Activated naive CD8-positive, alpha-beta T cell treated with anti-CD3 and anti-CD28 coated beads, Interleukin-2, amount 10 ng/mL, durations not matched to agents 7 days and 5 days (primary cell): ENCODE data around the gene SOCS6. TPM values are rescaled to one million over a fixed set of nuclear protein-coding genes. Genes with fewer than 3 reads are reported as not detected.
A peak's percentile ranks its signal among the peaks of the same experiment; 100 is the strongest.
"Not testable (repeated sequence)": the region's sequence is repeated elsewhere in the genome, so short reads cannot be mapped to it uniquely, and the experiment has no call there.

ENCODE experiments used
- ATAC-seq: fragments of 150-1000 bp; cut with Tn5 transposase; one replicate; pipeline ENCODE4 v1.10.0; 2021; ENCODE audit warnings: low read depth, moderate library complexity
- POLR2A ChIA-PET: fragments of 350-600 bp; sonication (Branson Sonifier 250); formaldehyde crosslinking; loops from one replicate; lab custom pipeline; 2021; ENCODE audit warnings: antibody characterized with exemption; lab: Charles Lee
- DNase-seq: peaks from one replicate; pipeline ENCODE4 v3.0.0; 2021
- H3K27ac Mint-ChIP-seq: one replicate; pipeline ENCODE4 v1.8.0; 2022; ENCODE audit warnings: mild to moderate bottlenecking, mixed read lengths
- H3K27me3 Mint-ChIP-seq: one replicate; pipeline ENCODE4 v1.8.0; 2022; ENCODE audit warnings: mild to moderate bottlenecking, moderate library complexity, mixed read lengths
- H3K36me3 Mint-ChIP-seq: one replicate; pipeline ENCODE4 v1.8.0; 2021; ENCODE audit warnings: mild to moderate bottlenecking, mixed read lengths
- H3K4me1 Mint-ChIP-seq: one replicate; pipeline ENCODE4 v1.8.0; 2021; ENCODE audit warnings: mixed read lengths
- H3K4me3 Mint-ChIP-seq: one replicate; pipeline ENCODE4 v1.8.0; 2022; ENCODE audit warnings: mild to moderate bottlenecking, moderate library complexity, mixed read lengths
- H3K9me3 Mint-ChIP-seq: one replicate; pipeline ENCODE4 v1.8.0; 2021; ENCODE audit warnings: mixed read lengths
- total RNA-seq, 2 experiments: library from RNA; stranded (reverse); gene quantifications; one replicate each; pipeline ENCODE4 v1.2.3, GENCODE V29; 2021

Gene SOCS6, protein sequence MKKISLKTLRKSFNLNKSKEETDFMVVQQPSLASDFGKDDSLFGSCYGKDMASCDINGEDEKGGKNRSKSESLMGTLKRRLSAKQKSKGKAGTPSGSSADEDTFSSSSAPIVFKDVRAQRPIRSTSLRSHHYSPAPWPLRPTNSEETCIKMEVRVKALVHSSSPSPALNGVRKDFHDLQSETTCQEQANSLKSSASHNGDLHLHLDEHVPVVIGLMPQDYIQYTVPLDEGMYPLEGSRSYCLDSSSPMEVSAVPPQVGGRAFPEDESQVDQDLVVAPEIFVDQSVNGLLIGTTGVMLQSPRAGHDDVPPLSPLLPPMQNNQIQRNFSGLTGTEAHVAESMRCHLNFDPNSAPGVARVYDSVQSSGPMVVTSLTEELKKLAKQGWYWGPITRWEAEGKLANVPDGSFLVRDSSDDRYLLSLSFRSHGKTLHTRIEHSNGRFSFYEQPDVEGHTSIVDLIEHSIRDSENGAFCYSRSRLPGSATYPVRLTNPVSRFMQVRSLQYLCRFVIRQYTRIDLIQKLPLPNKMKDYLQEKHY
- 1 to 10 TPM; 1.8 to 1.9 TPM for total RNA-seq

DNA sequence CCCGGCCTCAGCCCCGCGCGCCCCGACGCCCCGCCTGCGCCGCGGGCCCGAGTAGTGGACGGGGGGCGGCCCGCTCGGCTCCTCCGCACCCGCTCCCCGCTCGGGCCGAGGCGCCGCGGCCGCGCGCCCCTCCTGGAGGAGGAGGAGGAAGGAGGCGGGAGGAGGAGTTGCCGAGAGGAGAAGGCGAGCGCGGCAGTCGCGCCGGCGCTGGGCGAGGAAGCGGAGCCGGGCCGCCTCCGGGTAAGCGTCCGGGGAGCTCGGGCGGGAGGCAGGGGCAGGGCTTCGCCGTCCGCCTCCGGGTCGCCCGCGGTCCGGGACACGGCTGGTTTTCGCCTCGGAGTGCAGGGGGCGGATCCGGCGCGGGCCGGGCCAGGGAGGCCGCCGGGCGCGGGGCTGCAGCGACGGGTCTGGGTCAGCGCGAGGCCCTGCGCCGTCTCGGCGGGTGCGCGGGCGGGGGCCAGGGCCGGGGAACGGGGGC, at the start of gene SOCS6:
TSS of gene SOCS6 (plus strand) at position 195 of the 478 bp plus-strand sequence. CDS start 35,624 bp downstream, outside the sequence.
- H3K27me3 Mint-ChIP-seq: peaks cover 48% of the 10 kb centered on the region
- ATAC-seq (peak; percentile 81), DNase-seq (peak; percentile 74)
- no peaks in the 10 kb centered on the region for H3K9me3 Mint-ChIP-seq
- H3K27ac Mint-ChIP-seq: peak within 1 kb of the TSS; percentile 60
- H3K36me3 Mint-ChIP-seq: no peaks in the 10 kb centered on the region
- peaks cover 3% of the 10 kb centered on the region for H3K4me1 Mint-ChIP-seq
- peak within 1 kb of the TSS; percentile 83 for H3K4me3 Mint-ChIP-seq
- POLR2A ChIA-PET: no interaction called here

DNA sequence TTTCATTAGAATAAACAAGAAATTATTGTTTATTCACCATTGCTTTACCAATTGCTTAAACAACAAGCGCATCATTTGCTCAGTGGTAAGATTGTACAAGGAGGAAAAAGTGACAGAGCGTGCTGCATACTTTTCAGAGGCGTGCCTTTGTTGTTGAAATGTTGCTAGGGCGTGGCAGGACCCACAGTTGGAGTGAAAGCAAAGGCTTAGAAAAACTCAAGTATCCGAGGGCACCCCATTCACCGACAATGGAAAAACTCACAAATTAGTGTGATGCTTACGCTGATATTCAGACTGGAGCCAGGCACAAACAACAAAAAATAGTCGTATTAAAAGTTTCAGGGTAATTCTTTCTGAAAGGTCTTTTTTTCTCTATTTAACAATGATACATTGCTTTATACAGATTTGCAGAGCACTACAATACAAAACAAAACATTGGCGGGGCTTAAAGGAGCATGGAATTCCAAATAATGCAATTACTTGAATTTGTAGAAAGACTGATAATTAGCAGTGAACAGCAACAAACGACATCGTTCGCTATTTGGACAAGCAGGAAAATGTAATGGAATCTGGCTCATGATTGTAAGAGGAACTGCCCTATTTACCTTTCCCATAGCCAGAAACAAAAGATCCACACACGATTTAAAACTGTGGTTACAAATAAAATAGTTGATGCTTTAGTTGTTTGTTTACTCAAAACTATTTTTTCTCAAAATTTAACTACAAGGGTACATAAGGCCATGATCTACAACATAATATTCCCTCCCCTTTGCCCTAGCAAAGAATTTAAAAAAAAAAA, 45.5 kb upstream of the SOCS6 start:
- Mint-ChIP-seq H3K4me1 (no peaks in the 10 kb centered on the region), H3K4me3 (no peak overlapping the region), H3K9me3 (no peaks in the 10 kb centered on the region), H3K27me3 (peaks cover 5% of the 10 kb centered on the region), H3K27ac (no peak overlapping the region), H3K36me3 (no peaks in the 10 kb centered on the region)
- no peak for ATAC-seq
- POLR2A ChIA-PET: no interaction called here
- no peak for DNase-seq

- DNase-seq (no peak), ATAC-seq (no peak)
- Mint-ChIP-seq H3K36me3 (no peaks in the 10 kb centered on the region), H3K27ac (no peak overlapping the region), H3K9me3 (no peaks in the 10 kb centered on the region), H3K4me3 (no peak overlapping the region), H3K27me3 (peaks cover 2% of the 10 kb centered on the region), H3K4me1 (no peaks in the 10 kb centered on the region)
- POLR2A ChIA-PET: no interaction called here
Observed at GRCh38 chr18:70246061-70246466, 42.8 kb upstream of the SOCS6 start.

- peaks cover 5% of the 10 kb centered on the region for H3K27me3 Mint-ChIP-seq
- no peaks in the 10 kb centered on the region for H3K36me3 Mint-ChIP-seq
- no peaks in the 10 kb centered on the region for H3K4me1 Mint-ChIP-seq
- POLR2A ChIA-PET: no interaction called here
- ATAC-seq (no peak), DNase-seq (no peak)
- H3K4me3 Mint-ChIP-seq: no peak overlapping the region
- H3K27ac Mint-ChIP-seq: no peak overlapping the region
- no peaks in the 10 kb centered on the region for H3K9me3 Mint-ChIP-seq
Observed at GRCh38 chr18:70249118-70249517, 39.7 kb upstream of the SOCS6 start.

DNA sequence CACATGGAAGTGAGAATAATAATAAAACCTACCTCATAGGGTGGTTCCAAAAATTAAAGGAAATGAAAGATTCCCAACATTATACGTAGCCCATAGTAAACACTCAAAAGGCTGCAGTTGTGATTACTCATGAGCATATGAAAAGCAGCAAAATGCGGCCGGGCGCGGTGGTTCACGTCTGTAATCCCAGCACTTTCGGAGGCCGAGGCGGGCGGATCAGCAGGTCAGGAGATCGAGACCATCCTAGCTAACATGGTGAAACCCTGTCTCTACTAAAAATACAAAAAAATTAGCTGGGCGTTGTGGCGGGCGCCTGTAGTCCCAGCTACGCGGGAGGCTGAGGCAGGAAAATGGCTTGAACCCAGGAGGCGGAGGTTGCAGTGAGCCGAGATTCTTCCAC, 39.0 kb upstream of the SOCS6 start:
- ATAC-seq, H3K27ac Mint-ChIP-seq, H3K4me1 Mint-ChIP-seq, H3K4me3 Mint-ChIP-seq, H3K9me3 Mint-ChIP-seq, H3K36me3 Mint-ChIP-seq, POLR2A ChIA-PET, DNase-seq, H3K27me3 Mint-ChIP-seq: not testable (repeated sequence)

DNA sequence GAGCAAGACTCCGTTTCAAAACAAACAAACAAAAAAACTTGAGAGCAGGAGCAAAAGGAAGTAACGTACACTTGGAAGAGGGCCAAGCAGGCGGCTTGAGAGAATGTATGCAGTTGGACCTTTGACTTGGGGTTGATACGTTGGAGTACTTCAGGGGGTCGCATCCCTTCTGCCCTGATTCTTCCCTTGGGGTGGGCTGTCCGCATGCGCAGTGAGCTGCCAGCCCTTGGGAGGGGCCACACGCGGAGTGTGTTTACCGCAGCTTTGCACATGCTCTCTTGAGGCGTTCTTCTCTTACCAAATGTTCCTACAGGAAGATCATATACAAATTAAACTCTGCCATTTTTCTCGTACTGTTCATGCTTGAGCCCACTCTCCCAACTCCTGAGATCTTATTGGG, 38.1 kb upstream of the SOCS6 start:
- H3K4me1 Mint-ChIP-seq: no peaks in the 10 kb centered on the region
- no peaks in the 10 kb centered on the region for H3K9me3 Mint-ChIP-seq
- H3K27ac Mint-ChIP-seq: no peak overlapping the region
- no peak for ATAC-seq
- H3K36me3 Mint-ChIP-seq: no peaks in the 10 kb centered on the region
- peaks cover 5% of the 10 kb centered on the region for H3K27me3 Mint-ChIP-seq
- H3K4me3 Mint-ChIP-seq: no peak overlapping the region
- DNase-seq: no peak
- POLR2A ChIA-PET: no interaction called here

GRCh38 chr18:70256184-70256583, 32.7 kb upstream of the SOCS6 start:
- no peak overlapping the region for H3K4me3 Mint-ChIP-seq
- DNase-seq (no peak), ATAC-seq (no peak)
- no peak overlapping the region for H3K27ac Mint-ChIP-seq
- H3K27me3 Mint-ChIP-seq: peaks cover 11% of the 10 kb centered on the region
- POLR2A ChIA-PET: no interaction called here
- no peaks in the 10 kb centered on the region for H3K4me1 Mint-ChIP-seq
- H3K36me3 Mint-ChIP-seq: no peaks in the 10 kb centered on the region
- no peaks in the 10 kb centered on the region for H3K9me3 Mint-ChIP-seq

DNA sequence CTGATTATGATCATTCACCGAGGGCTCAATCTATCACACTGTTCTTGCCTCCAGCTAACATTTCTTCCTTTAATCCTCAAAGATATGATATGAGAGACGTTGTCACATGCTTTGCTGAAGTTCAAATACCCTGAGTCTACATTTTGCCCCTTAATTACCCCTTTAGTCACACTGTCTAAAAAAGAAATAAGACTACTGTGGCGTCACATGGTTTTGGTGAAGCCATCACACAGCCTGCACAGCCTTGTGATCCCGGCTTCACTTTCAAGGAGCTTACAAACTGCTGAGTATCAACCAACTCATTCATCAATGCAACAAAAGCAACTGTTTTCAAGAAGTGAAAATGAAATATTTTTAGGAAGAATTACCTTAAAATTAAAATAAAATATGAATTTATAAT, 31.9 kb upstream of the SOCS6 start:
- no peaks in the 10 kb centered on the region for H3K4me1 Mint-ChIP-seq
- no peak overlapping the region for H3K27ac Mint-ChIP-seq
- no peaks in the 10 kb centered on the region for H3K36me3 Mint-ChIP-seq
- DNase-seq: no peak
- H3K27me3 Mint-ChIP-seq: peaks cover 11% of the 10 kb centered on the region
- no peaks in the 10 kb centered on the region for H3K9me3 Mint-ChIP-seq
- no peak overlapping the region for H3K4me3 Mint-ChIP-seq
- POLR2A ChIA-PET: no interaction called here
- no peak for ATAC-seq

DNA sequence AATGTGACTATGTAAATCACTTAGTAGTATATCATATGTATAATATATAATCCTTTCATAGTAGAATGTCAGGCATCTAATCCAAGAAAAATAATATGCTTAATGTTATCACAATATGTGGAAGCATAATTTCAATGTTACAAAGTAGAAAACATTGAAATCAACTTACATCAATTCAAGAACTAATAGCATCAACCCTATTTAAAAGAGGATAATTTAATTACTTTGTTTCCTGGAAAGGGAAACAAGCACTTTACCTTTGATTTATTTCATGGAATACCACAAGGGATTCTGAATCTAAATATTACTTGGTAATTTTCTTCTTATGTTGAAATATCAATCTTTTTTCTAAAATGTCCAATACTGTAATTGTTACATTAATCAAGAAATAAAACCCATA, 30.6 kb upstream of the SOCS6 start:
- POLR2A ChIA-PET: no interaction called here
- H3K36me3 Mint-ChIP-seq: no peaks in the 10 kb centered on the region
- H3K27me3 Mint-ChIP-seq: peaks cover 11% of the 10 kb centered on the region
- no peaks in the 10 kb centered on the region for H3K9me3 Mint-ChIP-seq
- no peaks in the 10 kb centered on the region for H3K4me1 Mint-ChIP-seq
- DNase-seq (no peak), ATAC-seq (no peak)
- H3K4me3 Mint-ChIP-seq: no peak overlapping the region
- H3K27ac Mint-ChIP-seq: no peak overlapping the region

GRCh38 chr18:70260683-70261082, 28.2 kb upstream of the SOCS6 start:
- Mint-ChIP-seq H3K27ac (no peak overlapping the region), H3K36me3 (no peaks in the 10 kb centered on the region), H3K4me1 (no peaks in the 10 kb centered on the region), H3K27me3 (peaks cover 5% of the 10 kb centered on the region), H3K4me3 (no peak overlapping the region), H3K9me3 (no peaks in the 10 kb centered on the region)
- POLR2A ChIA-PET: no interaction called here
- no peak for ATAC-seq
- no peak for DNase-seq

- no peaks in the 10 kb centered on the region for H3K4me1 Mint-ChIP-seq
- no peak overlapping the region for H3K4me3 Mint-ChIP-seq
- DNase-seq (no peak), ATAC-seq (no peak)
- H3K27ac Mint-ChIP-seq: no peak overlapping the region
- no peaks in the 10 kb centered on the region for H3K36me3 Mint-ChIP-seq
- POLR2A ChIA-PET: no interaction called here
- H3K27me3 Mint-ChIP-seq: peaks cover 5% of the 10 kb centered on the region
- no peaks in the 10 kb centered on the region for H3K9me3 Mint-ChIP-seq
Observed at GRCh38 chr18:70261141-70261788, 27.6 kb upstream of the SOCS6 start.

DNA sequence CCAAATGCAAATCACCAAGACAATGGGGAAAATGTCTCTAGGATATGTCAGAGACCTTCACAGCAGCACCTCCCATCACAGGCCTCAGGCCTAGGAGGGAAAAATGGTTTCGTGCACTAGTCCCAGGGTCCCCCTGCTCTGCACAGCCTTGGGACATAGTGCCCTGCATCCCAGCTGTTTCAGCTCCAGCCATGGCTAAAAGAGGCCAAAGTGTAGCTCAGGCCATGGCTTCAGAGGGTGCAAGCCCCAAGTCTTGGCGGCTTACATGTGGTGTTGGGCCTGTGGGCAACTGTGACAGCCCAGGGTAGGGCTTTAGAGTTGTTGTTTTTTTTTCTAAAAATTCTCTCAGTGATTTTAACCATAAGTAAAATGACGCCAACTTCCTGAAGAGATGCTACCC, 25.5 kb upstream of the SOCS6 start:
- no peak overlapping the region for H3K4me3 Mint-ChIP-seq
- POLR2A ChIA-PET: no interaction called here
- no peak for ATAC-seq
- H3K27ac Mint-ChIP-seq: no peak overlapping the region
- peaks cover 3% of the 10 kb centered on the region for H3K27me3 Mint-ChIP-seq
- no peaks in the 10 kb centered on the region for H3K4me1 Mint-ChIP-seq
- H3K9me3 Mint-ChIP-seq: no peaks in the 10 kb centered on the region
- no peaks in the 10 kb centered on the region for H3K36me3 Mint-ChIP-seq
- no peak for DNase-seq

- ATAC-seq (no peak), DNase-seq (no peak)
- H3K27ac Mint-ChIP-seq: no peak overlapping the region
- no peak overlapping the region for H3K4me3 Mint-ChIP-seq
- peaks cover 2% of the 10 kb centered on the region for H3K36me3 Mint-ChIP-seq
- no peaks in the 10 kb centered on the region for H3K4me1 Mint-ChIP-seq
- POLR2A ChIA-PET: no interaction called here
- H3K9me3 Mint-ChIP-seq: peaks cover 17% of the 10 kb centered on the region
- no peaks in the 10 kb centered on the region for H3K27me3 Mint-ChIP-seq
Observed at GRCh38 chr18:70271742-70272141, 17.1 kb upstream of the SOCS6 start.
